Measurements from ENCODE around the gene RCOR3. TPM values are rescaled to one million over a fixed set of nuclear protein-coding genes. Genes with fewer than 3 reads are reported as not detected.
"Not testable (repeated sequence)": the region's sequence is repeated elsewhere in the genome, so short reads cannot be mapped to it uniquely, and the experiment has no call there.

Gene RCOR3
- total RNA-seq = 22.2 TPM

DNA sequence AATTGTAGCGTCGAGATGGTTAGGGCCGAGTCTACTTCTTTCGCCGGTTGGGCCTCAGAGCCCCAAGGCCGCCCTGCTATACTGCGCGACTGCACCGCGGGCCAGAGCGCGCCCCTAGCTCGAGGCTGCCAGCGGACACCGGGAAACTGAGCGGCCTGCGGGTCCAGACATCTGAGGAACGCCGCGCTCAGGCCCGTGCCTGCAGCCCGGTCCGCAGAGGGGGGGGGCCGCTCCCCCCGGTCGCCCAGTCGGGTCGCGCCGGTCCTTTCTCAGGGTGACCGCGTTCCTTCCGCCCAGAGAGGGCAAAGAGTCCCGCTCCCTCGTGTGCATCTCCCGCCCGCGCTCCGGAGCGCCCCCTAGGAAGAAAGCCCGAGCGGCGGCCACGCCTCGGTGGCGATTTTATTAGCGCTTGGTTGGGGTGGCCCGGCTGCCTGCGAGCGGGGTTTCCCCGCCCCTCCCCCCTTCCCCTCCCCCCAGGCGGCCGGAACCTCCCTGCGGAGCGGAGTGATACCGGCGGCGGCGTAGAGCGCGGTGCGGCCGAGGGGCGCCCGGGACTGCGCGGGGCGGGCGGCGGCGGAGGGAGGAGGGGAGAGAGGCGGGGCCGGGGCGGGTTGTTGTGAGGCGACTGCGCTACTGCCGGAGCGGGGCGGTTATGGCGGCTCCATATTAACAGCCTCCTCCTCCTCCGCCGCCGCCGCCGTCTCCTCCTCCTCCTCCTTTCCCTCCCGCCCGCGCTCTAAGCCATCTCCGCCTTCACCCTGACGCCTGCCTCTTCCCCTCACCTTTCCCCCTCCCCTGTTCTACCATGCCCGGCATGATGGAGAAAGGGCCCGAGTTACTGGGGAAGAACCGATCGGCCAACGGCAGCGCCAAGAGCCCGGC is at the start of gene RCOR3:
Gene RCOR3, plus strand, starts transcription at position 611 of the 882 bp plus-strand sequence. Its CDS starts 195 bp downstream, at position 806.
- peak; percentile 82 for ATAC-seq
- DNase-seq (ENCODE audit: low spot score) = peak; percentile 96

DNA sequence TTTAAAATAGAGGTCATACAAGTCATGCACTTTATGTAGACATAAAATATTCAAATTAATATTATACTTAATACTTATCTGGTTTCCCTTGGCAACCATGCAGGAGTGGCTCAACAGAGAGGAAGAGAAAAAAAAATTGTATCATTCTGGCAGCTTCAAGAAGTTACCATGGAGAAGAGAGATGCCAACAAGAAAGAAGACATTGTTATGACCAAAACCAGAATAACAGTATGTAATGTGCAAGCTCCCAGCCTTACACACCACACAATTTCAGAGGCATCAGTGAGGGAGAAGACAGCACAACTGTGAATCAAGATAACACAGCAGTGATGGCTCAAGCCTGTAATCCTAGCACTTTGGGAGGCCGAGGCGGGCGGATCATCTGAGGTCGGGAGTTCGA is 49.1 kb upstream of the RCOR3 start:
- DNase-seq (ENCODE audit: low spot score) = no peak
- ATAC-seq = no peak

DNA sequence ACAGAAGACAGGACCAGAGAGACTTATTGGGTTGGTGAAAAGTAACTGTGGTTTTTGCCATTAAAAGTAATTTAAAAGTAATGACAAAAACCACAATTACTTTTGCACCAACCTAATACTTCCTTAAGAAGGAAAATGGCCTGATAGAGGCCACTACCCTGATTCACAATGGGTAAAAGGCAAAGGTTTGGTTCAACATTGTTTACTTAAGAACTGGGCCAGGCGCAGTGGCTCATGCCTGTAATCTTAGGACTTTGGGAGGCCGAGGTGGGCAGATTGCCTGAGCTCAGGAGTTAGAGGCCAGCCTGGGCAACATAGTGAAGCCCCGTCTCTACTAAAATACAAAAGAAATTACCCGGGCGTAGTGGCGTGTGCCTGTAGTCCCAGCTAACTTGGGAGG is 48.2 kb upstream of the RCOR3 start:
- peak; percentile 68 for ATAC-seq

GRCh38 chr1:211213702-211214101 is 45.5 kb upstream of the RCOR3 start:
- ATAC-seq = no peak
- no peak for DNase-seq (ENCODE audit: low spot score)

More for the DNA sequence above, 48.2 kb upstream of the RCOR3 start:
- no peak for DNase-seq (ENCODE audit: low spot score)

DNA sequence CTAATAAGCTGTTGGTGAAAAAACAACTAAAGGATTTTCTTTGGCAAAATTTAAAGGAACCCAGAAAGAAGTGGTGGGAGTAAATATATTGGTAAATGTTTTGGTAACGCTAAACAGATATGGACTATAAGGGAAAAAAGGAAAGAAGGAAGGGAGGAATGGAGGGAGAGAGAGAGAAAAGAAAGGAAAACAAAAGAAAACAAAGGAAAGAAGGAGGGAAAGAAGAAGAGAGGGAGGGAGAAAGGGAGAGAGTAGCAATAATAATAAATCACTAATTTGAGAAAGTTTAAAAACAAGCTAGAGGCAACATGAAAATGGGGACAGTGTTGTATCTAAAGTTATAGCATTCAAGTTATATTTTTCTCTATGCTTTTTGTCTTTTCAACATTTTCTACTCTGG is 43.6 kb upstream of the RCOR3 start:
- DNase-seq (ENCODE audit: low spot score) (no peak), ATAC-seq (no peak)

DNA sequence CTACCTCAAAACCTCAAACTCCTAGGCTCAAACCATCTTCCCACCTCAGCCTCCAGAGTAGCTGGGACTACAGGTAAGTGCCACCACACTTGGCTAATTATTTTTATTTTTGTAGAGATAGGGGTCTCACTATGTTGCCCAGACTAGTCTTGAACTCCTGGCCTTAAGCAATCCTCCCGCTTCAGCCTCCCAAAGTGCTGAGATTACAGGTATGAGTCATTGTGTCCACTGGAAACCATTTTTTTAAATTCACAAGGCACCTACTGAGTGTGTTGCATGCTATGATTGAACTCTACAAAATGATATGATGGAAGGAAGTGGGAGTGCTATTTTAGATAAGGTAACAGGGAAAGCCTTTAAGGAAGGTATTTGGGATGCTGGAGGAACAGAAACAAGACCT is 41.8 kb upstream of the RCOR3 start:
- DNase-seq (ENCODE audit: low spot score) = no peak
- no peak for ATAC-seq

GRCh38 chr1:211222469-211223234 is 36.5 kb upstream of the RCOR3 start:
- DNase-seq (ENCODE audit: low spot score); ATAC-seq: not testable (repeated sequence)

DNA sequence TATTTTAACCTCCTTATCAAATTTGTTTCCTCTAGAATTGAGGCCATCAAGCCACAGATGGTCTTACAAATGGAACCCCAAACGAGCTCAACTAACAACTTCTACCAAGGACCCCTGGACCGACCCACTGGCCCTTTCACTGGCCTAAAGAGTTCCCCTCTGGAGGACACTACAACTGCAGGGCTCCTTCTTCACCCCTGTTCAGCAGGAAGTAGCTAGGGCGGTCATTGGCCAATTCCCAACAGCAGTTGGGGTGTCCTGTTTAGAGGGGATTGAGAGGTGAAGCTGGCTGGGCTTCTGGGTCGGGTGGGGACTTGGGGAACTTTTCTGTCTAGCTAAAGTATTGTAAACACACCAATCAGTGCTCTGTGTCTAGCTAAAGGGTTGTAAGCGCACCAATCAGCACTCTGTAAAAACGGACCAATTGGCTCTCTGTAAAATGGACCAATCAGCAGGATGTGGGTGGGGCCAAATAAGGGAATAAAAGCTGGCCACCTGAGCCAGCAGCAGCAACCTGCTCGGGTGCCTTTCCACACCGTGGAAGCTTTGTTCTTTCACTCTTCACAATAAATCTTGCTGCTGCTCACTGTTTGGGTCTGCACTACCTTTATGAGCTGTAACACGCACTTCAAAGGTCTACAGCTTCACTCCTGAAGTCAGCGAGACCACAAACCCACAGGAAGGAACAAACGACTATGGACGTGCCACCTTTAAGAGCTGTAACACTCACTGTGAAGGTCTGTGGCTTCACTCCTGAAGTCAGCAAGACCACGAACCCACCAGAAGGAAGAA is 30.4 kb upstream of the RCOR3 start:
- ATAC-seq; DNase-seq (ENCODE audit: low spot score): not testable (repeated sequence)

- no peak for DNase-seq (ENCODE audit: low spot score)
Observed at GRCh38 chr1:211229365-211229759, 29.8 kb upstream of the RCOR3 start.

DNA sequence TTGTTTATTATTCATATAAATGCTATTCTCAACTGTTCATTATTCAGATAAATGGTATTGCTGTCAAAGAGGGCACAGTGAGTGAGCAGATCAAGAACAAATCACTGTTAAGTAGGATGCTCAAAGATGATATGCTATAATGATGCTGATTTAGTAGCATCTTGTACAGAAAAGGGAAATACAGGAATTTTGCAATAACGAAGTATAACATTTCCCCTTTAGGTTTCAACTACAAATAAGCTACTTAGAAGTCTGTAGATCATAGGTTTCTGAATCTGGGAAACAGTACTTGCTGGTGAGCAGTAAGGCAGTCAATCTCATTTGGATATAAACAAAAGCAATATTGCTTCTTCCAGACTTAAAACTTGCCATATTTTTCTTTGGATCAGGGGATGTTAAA is 27.3 kb upstream of the RCOR3 start:
- no peak for ATAC-seq

More at GRCh38 chr1:211229365-211229759, 29.8 kb upstream of the RCOR3 start:
- no peak for ATAC-seq

GRCh38 chr1:211236633-211237320 is 22.4 kb upstream of the RCOR3 start:
- DNase-seq (ENCODE audit: low spot score) = no peak
- ATAC-seq = no peak

More for the DNA sequence above, 27.3 kb upstream of the RCOR3 start:
- no peak for DNase-seq (ENCODE audit: low spot score)

- DNase-seq (ENCODE audit: low spot score) (no peak), ATAC-seq (no peak)
Observed at GRCh38 chr1:211237579-211237978, 21.6 kb upstream of the RCOR3 start.

GRCh38 chr1:211240567-211240966 is 18.6 kb upstream of the RCOR3 start:
- not testable (repeated sequence) for DNase-seq (ENCODE audit: low spot score); ATAC-seq

- no peak for ATAC-seq
- no peak for DNase-seq (ENCODE audit: low spot score)
Observed at GRCh38 chr1:211241071-211241470, 18.1 kb upstream of the RCOR3 start.

GRCh38 chr1:211243639-211244038 is 15.5 kb upstream of the RCOR3 start:
- ATAC-seq; DNase-seq (ENCODE audit: low spot score): not testable (repeated sequence)

DNA sequence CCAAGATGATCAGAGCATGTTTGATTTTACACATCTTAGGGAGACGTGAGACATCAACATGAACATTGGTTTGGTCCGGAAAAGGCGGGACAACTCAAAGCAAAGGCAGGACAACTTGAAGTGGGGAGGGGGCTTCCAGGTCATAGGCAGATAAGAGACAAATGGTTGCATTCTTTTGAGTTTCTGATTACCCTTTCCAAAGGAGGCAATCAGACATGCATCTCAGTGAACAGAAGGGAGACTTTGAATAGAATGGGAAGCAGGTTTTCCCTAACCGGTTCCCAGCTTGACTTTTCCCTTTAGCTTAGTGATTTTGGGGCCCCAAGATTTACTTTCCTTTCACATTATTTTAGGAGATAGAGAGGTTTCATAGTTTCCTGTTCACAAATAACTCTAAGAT is 12.6 kb upstream of the RCOR3 start:
- not testable (repeated sequence) for DNase-seq (ENCODE audit: low spot score); ATAC-seq

- DNase-seq (ENCODE audit: low spot score) (no peak), ATAC-seq (no peak)
Observed at GRCh38 chr1:211247921-211248320, 11.2 kb upstream of the RCOR3 start.

DNA sequence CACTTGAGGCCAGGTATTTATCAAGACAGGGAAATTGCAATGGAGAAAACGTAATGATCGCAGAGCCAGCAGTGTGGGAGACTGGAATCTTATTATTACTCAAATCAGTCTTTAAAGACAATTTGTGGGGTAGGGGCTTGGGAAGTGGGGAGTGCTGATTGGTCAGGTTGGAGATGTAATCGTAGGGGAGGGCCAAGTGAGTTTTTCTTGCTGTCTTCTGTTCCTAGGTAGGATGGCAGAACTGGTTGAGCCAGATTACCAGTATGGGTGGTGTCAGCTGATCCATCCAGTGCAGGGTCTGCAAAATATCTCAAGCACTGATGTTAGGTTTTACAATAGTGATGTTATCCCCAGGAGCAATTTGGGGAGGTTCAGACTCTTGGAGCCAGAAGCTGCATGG is 9.6 kb upstream of the RCOR3 start:
- not testable (repeated sequence) for DNase-seq (ENCODE audit: low spot score); ATAC-seq

DNA sequence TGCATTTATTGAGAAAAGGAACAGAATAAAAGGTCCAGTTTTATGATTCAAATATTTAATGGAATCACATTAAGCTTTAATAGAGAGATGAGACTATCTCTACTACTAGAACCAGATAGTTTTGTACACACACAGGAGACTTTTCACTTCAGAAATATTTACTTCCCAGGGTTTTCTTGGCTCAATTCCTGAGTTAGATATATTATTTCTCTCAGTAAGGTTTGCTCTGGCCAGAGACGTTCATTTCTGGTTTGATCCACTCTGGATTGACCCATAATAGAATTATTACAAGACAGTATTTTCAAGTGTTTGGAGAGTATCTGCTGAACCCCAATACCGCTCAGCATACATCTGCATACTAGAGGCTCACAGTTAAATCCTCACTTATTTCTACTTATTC is 1.3 kb upstream of the RCOR3 start:
- no peak for ATAC-seq
- DNase-seq (ENCODE audit: low spot score) = no peak

GRCh38 chr1:211258310-211258755 is 833 bp upstream of the RCOR3 start:
- DNase-seq (ENCODE audit: low spot score) (peak; percentile 79), ATAC-seq (peak; percentile 47)

Measured in left lobe of liver (tissue), 2 donors.